ENCODE results near the gene ADAR. TPM values are rescaled to one million over a fixed set of nuclear protein-coding genes. Genes with fewer than 3 reads are reported as not detected.

Gene ADAR
- total RNA-seq, 4 donors from 2014 or later = 54.3 to 105 (median 73.6) TPM

GRCh38 chr1:154619181-154619948 is 11.4 kb upstream of the ADAR start:
- 87 to 89% methylated on average over 5 of the region's 5 CpGs for WGBS, 2 donors
- intact Hi-C loops (cut with DNase I; ENCODE audit: low total_unique reads) = no loop called here
- no peak for DNase-seq (ENCODE audit: low spot score in 2 of 2)
- no peak overlapping the region for H3K4me3 ChIP-seq (ENCODE audit: low read depth, poor library complexity, severe bottlenecking)
- no peak for TF ChIP-seq POLR2A (IDR thresholded peaks at IDR 0.05)
- TF ChIP-seq, protein P1, sequence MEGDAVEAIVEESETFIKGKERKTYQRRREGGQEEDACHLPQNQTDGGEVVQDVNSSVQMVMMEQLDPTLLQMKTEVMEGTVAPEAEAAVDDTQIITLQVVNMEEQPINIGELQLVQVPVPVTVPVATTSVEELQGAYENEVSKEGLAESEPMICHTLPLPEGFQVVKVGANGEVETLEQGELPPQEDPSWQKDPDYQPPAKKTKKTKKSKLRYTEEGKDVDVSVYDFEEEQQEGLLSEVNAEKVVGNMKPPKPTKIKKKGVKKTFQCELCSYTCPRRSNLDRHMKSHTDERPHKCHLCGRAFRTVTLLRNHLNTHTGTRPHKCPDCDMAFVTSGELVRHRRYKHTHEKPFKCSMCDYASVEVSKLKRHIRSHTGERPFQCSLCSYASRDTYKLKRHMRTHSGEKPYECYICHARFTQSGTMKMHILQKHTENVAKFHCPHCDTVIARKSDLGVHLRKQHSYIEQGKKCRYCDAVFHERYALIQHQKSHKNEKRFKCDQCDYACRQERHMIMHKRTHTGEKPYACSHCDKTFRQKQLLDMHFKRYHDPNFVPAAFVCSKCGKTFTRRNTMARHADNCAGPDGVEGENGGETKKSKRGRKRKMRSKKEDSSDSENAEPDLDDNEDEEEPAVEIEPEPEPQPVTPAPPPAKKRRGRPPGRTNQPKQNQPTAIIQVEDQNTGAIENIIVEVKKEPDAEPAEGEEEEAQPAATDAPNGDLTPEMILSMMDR (IDR thresholded peaks at IDR 0.05) = no peak

GRCh38 chr1:154616659-154617345 is 8.8 kb upstream of the ADAR start:
- no peak for TF ChIP-seq POLR2A (IDR thresholded peaks at IDR 0.05)
- TF ChIP-seq, protein P1 (IDR thresholded peaks at IDR 0.05) = no peak
- intact Hi-C loops (cut with DNase I; ENCODE audit: low total_unique reads) = no loop called here
- 91 to 93% methylated on average over 5 of the region's 5 CpGs for WGBS, 2 donors
- DNase-seq (ENCODE audit: low spot score in 2 of 2) = no peak
- H3K4me3 ChIP-seq (ENCODE audit: low read depth, poor library complexity, severe bottlenecking) = no peak overlapping the region

DNA sequence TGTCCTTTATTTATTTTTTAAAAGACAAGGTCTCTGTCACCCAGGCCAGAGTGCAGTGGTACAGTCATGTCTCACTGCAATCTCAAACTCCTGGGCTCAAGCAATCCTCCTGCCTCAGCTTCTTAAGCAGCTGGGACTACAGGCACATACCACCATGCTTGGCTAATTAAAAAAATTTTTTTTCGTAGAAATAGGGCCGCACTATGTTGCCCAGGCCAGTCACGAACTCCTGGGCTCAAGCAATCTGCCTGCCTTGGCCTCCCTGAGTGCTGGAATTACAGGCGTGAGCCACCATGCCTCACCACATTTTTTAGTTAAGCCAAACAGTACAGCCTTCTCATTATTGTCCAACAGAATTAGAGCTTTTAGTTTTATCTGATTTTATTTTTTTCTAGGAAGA is 7.4 kb upstream of the ADAR start:
- H3K4me3 ChIP-seq (ENCODE audit: low read depth, poor library complexity, severe bottlenecking) = no peak overlapping the region
- intact Hi-C loops (cut with DNase I; ENCODE audit: low total_unique reads) = no loop called here
- no peak for DNase-seq (ENCODE audit: low spot score in 2 of 2)
- TF ChIP-seq POLR2A (IDR thresholded peaks at IDR 0.05) = no peak
- TF ChIP-seq, protein P1 (IDR thresholded peaks at IDR 0.05) = no peak
- 84 to 94% methylated on average over 4 of the region's 4 CpGs for WGBS, 2 donors

GRCh38 chr1:154614901-154615300 is 6.9 kb upstream of the ADAR start:
- 74 to 77% methylated on average over 6 of the region's 6 CpGs for WGBS, 2 donors
- no peak for DNase-seq (ENCODE audit: low spot score in 2 of 2)
- H3K4me3 ChIP-seq (ENCODE audit: low read depth, poor library complexity, severe bottlenecking) = no peak overlapping the region
- TF ChIP-seq POLR2A (IDR thresholded peaks at IDR 0.05) = no peak
- TF ChIP-seq, protein P1 (IDR thresholded peaks at IDR 0.05) = no peak
- intact Hi-C loops (cut with DNase I; ENCODE audit: low total_unique reads) = no loop called here

GRCh38 chr1:154614247-154614646 is 6.3 kb upstream of the ADAR start:
- TF ChIP-seq, protein P1 (IDR thresholded peaks at IDR 0.05) = no peak
- TF ChIP-seq POLR2A (IDR thresholded peaks at IDR 0.05) = no peak
- DNase-seq (ENCODE audit: low spot score in 2 of 2) = no peak
- H3K4me3 ChIP-seq (ENCODE audit: low read depth, poor library complexity, severe bottlenecking) = no peak overlapping the region
- 97 to 100% methylated on average over 4 of the region's 4 CpGs for WGBS, 2 donors
- intact Hi-C loops (cut with DNase I; ENCODE audit: low total_unique reads) = no loop called here

Data from lower leg skin (tissue), 4 donors.